ENCODE results near the gene TSPEAR.
"Not testable (repeated sequence)": the region's sequence is repeated elsewhere in the genome, so short reads cannot be mapped to it uniquely, and the experiment has no call there.

Gene TSPEAR

DNA sequence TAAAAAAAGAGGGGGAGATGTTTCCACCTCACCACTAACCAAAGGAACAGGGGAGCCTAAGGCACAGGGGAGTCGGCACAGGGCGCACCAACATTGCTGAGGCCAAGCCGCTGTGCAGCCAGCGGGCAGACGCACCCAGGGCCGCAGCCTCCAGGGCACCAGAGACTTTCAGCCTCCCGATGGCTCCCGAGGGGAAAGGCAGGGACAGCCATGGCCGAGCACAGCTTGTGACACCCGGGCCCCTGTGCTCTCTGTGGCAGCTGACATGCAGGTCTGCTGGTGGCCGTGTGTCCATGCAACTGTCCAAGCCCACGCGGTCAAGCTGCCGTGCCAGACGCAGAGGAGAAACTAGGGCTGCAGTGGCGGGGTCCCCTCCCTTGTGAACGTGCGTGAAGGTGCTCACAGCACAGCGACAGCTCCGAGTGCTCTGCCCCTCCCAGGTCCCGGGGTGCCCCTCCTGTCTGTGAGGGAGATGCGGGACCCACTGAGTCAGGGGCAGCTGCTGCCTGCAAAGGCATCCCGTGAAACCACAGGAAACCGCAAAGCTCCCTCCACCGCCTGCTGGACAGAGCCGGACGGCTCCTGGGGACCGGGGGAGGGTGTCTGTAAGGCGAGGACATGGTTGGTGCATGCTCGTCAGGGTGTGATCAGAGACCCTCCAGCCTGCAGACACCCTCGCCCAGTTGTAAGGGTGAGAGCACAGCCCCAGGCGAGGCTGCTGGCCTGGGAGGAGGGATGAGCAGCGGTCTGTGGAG is 62.6 kb downstream of the TSPEAR start:
- DNase-seq, result no peak

DNA sequence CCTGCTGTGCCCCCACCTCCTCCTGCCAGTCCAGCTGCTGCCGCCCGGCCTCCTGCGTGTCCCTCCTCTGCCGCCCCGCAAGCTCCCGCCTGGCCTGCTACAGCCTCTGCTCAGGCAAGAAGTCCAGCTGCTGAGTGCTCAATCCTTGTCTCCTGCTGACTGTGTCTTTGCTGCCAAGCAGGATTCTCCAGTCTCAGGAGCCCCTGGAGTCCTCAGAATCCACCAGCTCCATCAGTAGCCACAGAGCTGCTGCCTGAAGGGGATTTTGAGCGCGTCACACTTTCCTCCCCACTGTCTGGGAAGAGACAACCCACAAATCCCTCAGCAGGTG is 64.2 kb downstream of the TSPEAR start:
- DNase-seq, result no peak

DNA sequence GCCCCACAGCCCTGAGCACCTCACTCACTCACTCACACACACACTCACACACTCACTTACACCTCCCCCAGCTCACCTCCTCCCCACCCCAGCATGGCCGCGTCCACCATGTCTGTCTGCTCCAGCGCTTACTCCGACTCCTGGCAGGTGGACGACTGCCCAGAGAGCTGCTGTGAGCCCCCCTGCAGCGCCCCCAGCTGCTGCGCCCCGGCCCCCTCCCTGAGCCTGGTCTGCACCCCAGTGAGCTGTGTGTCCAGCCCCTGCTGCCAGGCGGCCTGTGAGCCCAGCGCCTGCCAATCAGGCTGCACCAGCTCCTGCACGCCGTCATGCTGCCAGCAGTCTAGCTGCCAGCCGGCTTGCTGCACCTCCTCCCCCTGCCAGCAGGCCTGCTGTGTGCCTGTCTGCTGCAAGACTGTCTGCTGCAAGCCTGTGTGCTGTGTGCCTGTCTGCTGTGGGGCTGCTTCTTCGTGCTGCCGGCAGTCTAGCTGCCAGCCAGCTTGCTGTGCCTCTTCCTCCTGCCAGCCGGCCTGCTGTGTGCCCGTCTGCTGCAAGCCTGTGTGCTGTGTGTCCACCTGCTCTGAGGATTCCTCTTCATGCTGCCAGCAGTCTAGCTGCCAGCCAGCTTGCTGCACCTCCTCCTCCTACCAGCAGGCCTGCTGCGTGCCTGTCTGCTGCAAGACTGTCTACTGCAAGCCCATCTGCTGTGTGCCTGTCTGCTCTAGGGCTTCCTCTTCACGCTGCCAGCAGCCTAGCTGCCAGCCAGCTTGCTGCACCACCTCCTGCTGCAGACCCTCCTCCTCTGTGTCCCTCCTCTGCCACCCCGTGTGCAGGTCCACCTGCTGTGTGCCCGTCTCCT is 64.8 kb downstream of the TSPEAR start, which contains the start of gene KRTAP10-11:
TSS of gene KRTAP10-11 (plus strand) at position 49 of the 856 bp plus-strand sequence. CDS start at position 94, 45 bp downstream.
- not testable (repeated sequence) for DNase-seq

DNA sequence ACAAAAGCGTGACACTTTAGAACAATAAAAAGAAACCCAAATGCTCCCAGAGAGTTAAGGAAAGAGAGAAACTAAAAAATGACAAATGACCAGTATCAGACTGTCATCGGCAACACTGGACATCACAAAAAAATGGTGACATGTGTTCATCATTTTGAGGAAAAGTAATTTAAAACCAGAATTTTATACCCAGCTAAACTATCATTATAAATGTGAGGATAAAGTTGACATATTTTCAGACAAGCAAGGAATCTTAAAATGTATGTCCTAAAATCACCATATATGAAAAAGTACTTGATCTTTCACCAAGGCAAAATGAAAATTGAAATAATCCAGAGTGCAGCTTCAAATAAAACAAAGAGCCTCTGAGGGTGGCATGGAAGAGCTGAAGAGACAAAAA is 66.5 kb downstream of the TSPEAR start:
- no peak for DNase-seq

DNA sequence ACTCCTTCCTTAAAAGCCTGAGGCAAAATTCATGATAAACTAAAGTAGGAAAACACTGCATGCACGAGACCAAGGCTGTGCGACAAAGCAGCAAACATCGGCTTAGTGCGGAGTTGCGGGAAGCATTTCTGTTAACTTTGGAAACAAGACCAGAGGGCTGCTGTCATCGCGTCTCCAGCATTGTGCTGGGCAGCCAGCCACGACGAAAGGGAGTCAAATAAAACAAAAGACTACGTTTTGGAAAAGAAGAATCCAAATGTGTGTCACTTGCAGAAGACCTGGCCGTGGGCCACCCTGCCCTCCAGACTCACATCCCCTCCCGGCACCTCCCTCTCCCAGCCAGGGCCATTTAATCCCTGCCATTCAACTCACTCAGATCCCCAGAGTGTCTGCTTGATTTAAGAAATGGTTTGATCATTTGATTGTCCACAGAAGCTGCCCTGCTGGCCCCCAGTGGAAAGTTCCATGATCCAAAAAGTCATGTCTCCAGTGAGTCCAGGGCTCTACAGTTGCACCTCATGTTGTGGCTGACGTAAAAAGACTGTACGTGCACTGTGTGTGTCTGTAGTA is 67.5 kb downstream of the TSPEAR start:
- DNase-seq, result no peak

DNA sequence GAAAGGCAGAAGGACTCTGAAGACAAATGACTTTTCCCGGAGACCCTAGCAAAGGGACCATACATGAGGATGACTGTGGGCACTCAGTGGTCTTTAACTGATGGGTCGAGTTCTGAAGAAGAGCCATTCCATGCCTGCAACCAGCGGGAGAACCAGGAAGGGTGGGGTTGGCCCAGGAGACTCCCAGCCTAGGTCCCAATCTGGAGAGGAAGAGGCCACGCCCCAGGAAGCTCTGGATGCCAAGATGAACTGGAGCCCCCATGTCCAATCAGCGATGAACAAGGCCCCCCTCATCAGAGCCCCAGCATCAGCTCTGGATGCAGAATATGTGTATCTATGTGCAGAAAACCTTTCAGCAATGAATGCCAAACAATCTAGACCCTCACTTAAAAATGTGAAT is 70.6 kb downstream of the TSPEAR start:
- DNase-seq, result no peak

DNA sequence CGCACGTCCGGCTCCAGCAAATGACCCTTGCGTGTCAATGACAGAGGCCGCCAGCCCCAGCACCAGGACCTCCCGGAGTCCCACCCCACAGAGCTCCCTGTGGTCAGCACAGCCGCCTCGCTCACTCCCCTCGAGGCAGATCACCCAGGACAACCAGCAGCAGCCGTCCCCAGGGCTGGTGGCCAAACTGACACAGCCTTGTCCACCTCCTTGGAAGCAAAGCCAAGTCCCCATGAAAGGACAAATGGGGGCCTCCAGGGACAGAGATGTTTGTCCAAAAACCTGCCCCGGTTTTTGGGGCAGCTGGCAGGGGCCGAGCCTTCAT is 72.1 kb downstream of the TSPEAR start:
- DNase-seq, result no peak

DNA sequence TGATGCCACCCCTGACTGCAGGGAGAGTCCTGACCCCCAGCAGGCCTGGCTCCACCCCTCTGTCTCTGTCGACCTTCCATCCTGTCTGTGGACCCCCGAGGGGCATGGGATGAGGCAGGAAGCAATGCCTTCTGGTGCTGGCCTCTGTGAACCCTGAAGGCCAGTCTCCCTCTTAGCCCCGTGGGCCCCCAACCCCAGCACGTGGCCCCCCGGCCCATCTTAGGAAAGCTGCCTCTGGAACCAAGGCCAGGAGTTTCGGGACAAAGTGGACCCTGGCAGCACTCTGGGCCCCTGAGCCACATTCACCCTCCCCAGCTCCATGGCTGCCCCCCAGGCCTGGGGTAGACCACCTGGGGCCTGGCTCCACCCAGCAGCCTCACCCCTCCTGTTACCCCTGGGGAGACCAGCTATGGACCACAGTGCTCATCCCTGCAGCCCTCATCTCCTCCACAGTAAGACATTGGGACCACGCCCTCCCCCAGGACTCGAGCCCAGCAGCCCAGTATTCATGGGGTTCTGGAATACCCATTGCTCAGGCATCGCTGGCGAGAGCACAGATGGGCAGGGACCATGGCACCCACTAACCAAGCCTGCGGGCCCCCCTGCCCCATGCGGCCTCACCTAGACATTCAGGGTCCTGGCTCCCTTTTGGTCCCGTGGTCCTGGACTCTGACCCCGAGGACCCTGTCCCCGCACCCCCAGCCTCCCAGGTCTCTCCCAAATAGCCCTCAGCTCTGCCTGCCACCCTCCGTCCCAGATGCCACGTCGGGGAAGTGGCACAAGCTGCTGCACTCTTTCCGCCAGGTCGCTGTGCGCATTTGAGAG is 72.7 kb downstream of the TSPEAR start:
- not testable (repeated sequence) for DNase-seq

DNA sequence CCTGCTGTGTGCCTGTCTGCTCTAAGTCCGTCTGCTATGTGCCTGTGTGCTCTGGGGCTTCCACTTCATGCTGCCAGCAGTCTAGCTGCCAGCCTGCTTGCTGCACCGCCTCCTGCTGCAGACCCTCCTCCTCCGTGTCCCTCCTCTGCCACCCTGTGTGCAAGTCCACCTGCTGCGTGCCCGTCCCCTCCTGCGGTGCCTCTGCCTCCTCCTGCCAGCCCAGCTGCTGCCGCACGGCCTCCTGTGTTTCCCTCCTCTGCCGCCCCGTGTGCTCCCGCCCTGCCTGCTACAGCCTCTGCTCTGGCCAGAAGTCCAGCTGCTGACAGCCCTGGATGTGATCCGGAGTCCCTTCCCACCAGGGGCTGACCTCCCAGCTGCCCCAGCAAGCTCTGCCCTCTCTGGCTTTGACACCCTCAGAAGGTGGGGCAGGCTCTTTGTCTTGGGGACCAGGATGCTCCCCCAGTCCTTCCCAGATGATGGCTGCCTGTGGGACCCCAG is 73.5 kb downstream of the TSPEAR start:
- DNase-seq, result not testable (repeated sequence)

DNA sequence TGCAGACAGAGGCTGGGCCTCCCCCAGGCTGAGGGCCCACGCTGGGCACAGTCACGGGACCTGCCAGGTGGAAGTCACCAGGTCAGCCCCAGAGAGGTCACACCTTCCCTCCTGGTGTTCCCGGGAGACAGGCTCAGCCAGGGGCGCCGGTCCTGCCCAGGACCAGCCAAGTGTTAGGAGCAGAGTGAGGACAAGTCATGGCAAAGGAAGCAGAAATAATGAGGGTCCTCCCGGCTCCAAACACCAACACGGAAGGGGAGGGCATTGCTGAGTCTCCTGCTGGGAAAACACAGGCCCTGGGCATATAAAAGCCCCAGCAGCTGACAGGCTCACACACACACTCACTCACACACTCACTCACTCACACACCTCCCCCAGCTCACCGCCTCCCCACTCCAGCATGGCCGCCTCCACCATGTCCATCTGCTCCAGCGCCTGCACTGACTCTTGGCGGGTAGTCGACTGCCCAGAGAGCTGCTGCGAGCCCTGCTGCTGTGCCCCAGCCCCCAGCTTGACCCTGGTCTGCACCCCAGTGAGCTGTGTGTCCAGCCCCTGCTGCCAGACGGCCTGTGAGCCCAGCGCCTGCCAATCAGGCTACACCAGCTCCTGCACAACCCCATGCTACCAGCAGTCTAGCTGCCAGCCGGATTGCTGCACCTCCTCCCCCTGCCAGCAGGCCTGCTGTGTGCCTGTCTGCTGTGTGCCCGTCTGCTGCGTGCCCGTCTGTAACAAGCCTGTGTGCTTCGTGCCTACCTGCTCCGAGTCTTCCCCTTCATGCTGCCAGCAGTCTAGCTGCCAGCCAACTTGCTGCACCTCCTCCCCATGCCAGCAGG is 74.1 kb downstream of the TSPEAR start, which contains the start of gene KRTAP10-10:
TSS of gene KRTAP10-10 (plus strand) at position 339 of the 833 bp plus-strand sequence. CDS start at position 401, 62 bp downstream.
- no peak for DNase-seq

DNA sequence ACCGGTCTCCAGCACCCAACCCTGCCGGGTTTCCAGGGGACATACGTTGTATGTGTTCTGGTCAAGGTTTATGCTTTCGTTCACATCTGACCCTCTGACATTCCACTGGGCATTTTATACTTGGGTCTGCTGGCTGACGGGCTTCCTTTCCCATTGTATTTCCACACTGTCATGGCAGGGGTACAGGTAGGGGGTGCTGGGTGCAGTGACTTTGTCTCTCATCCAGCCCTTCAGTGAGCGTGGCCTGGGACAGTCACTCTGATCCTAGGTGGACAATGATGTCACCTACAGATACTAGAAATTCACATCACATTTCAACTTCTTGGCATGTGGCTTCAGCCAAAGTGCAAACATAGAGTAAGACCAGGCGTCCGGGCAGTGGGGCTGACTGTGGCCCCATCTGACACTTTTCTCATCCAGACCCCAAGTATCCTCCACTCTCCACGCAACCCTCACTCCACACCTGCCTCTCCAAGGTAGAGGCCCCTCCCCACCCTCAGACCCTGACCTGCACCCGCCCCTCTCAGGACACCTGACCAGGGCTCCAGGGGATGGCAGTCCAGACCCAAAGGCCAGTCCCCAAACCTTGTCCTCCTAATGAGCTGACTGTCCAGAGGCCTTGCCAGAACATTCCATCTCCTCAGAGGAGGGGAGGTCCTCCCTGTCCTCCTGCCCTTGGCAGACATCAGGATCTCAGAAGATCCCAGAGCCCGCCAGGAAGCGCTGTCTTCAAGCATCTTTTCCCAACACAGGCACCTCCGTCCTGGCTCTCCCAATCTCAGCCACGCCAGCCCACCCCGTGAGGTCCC is 75.0 kb downstream of the TSPEAR start:
- no peak for DNase-seq

DNA sequence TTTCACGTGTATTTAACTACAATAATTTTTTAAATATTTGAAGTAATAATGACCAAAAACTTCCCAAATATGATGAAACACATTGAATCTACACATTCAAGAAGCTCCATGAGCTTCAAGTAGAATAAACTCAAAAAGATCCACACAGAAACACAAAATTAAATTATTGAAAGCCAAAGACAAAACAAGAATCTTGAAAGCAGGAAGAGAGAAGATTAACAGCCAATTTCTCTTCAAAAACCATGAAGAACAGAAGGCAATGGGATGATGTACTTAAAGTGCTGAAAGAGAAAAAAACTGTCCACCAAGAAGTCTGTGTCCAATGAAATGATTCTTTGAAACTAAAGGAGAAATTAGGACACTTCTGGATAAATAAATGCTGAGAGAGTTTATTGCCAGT is 79.3 kb downstream of the TSPEAR start:
- DNase-seq, result no peak

DNA sequence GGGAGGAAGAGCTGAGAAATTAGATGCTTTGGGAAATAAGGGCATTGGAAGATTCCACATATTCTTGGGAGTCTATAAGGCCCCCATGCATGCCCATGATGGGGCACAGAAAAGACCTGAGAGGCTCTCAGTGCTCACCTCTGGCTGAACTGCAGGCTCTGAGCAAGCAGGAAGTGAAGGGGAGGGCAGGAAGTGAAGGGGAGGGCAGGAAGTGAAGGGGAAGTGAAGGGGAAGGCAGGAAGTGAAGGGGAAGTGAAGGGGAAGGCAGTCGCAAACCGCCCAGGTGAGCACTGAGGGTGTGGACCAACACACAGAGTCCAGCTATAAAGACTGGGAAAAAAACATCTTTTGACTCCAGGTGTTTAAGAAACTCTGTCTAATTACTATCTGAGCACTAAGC is 80.9 kb downstream of the TSPEAR start:
- no peak for DNase-seq

DNA sequence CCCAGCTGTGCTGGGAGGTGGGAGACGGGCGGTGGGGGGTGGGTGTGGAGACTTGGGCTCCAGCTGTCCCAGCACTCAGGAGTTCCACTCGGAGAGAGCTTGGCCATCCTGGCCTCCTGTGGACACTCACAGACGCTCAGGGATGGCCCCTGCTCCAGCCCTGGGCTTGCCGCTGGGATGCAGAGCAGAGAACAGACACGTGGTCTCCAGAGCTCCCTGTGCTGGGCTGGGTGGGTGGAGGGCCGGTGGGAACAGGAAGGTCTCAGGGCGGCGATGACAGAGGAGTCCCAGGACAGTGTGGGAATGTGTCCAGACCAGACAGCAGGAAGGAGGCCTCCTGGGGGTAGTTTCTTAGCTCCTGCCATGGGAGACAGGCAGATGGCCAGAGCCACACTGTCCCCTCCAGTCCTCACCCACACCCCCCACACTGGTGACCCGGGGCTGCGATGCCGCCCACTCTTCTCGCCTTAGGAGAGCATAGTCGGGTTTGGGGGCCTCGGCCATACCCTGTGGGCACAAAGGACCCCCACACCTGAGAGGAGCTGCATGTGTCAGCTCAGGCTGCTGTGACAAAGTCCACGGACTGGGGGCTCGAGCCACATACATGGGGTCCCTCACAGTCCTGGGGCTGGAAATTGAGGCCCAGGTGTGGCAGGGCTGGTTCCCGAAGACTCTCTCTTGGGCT is 82.5 kb downstream of the TSPEAR start:
- DNase-seq, result no peak

DNA sequence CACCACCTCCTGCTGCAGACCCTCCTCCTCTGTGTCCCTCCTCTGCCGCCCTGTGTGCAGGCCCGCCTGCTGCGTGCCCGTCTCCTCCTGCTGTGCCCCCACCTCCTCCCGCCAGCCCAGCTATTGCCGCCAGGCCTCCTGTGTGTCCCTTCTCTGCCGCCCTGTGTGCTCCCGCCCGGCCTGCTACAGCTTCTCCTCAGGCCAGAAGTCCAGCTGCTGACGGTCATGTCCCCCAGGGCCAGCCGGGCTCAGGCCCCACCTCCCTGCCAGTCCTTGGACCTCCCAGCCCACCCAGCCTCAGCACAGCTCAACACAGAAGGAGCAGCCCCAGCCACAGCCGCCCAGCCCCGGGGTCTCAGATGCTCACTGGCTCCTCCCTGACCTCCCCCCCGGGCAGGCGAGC is 83.5 kb downstream of the TSPEAR start:
- not testable (repeated sequence) for DNase-seq

DNA sequence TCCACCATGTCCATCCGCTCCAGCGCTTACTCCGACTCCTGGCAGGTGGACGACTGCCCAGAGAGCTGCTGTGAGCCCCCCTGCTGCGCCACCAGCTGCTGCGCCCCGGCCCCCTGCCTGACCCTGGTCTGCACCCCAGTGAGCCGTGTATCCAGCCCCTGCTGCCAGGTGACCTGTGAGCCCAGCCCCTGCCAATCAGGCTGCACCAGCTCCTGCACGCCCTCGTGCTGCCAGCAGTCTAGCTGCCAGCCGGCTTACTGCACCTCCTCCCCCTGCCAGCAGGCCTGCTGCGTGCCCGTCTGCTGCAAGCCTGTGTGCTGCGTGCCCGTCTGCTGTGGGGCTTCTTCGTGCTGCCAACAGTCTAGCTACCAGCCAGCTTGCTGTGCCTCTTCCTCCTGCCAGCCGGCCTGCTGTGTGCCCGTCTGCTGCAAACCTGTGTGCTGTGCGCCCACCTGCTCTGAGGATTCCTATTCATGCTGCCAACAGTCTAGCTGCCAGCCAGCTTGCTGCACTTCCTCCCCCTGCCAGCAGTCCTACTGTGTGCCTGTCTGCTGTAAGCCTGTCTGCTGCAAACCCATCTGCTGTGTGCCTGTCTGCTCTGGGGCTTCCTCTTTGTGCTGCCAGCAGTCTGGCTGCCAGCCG is 84.1 kb downstream of the TSPEAR start:
- DNase-seq, result not testable (repeated sequence)

DNA sequence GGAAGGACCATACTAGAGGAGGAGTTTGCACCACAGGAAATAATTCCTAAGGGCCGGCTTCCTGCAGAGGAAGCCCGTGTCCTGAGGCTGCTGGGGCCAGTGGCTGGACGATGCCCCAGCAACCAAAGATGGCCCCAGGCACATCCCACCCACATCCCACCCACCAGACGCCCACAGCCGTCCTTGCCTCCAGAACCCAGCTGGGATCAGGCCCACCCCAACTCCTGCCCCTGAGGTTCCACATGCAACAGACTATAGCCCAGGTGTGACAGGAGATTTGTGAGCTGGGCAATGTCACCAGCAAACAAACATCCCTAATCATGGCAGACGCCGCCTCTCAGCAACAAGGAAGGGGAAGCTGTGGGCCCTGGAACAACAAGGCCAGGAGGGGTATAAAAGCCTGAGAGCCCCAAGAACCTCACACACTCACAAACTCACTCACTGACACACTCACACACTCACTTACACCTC is 84.7 kb downstream of the TSPEAR start, which contains the start of gene KRTAP10-9:
TSS of gene KRTAP10-9 (plus strand) at position 421 of the 471 bp plus-strand sequence. CDS start 79 bp downstream, outside the sequence.
- DNase-seq, result no peak

DNA sequence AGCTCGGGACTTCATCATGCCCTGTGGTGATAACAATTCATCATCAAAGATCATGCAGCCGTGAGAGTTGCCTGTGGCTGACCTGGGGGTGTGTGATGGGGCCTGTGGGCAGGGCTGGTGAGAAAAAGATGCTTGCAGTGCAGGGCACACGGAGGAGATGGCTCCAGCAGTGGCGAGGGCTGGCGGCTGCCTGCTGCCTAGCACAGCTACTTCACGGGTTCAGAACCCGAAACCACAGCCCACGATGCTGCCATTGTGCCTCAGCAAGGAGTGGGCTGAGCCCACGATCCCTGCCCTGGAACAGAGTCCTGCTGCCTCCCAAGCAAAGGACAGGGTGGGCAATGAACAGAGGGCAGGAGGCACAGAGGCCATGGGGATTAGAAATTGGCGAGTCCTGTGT is 85.1 kb downstream of the TSPEAR start:
- DNase-seq, result no peak

DNA sequence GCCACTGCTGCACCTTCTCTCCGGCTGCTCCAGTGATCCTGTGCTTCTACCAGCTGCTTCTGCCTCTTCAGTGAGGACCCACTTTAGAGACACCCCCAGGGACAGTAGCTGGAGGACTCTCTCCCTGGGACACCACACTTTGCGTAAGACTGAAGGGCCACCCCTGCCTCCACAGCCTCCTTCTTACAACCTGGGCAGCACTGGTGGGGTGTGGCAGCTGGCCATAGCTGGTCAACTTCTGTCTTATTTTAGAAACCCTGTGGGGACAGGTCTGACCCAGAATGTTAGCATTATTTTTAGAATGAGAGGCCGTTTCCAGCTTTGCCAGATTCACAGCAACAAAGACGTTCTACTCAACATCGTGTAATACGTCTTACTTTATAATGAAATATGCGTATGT is 85.6 kb downstream of the TSPEAR start:
- DNase-seq, result no peak
